Measurements from ENCODE around the gene KCNMA1. TPM values are rescaled to one million over a fixed set of nuclear protein-coding genes. Genes with fewer than 3 reads are reported as not detected.

Gene KCNMA1
- total RNA-seq, 1 donor from 2014 or later = 30.1 TPM

DNA sequence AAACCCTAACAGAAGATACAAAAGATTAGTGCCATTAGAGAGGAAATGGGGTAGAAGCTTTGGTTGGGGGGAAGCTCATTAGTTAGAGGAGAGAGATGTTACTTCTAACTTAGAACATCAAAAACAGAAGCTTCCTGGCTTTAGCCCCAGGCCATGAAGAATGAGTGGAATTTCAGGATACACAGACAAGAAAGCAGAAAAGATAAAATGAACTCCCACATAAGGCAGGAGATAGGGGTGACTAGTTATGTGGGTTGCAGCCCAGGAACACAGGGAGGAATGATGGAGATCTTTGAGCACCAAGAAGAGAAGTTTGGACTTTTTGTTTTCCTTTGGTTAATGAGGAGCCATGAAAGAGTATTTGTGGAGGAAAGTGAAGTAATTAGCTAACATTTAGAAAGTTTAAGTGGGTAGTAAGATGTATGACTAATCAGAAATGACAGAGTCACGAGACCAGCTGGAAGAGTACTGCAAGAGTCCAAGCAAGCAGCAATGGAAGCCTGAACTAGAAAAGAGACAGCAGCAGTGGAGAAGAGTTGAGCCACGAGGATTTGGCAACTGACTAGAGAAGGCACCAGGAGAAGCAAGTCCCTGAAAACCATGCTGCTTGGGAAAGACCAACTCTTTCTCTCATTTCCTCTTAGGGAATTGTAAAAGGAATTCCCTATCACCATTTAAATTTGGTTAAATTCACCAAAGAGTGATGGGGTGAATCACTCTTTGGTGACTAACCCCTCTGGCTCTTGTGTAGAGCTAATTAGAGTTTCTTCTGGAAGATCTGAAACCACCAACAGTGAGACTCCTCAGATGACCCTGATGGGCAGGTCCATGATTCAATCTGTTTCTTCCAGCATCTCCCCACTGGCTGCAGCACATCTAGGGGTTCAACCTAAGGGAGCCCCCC lies 131.9 kb downstream of the KCNMA1 start:
- TF ChIP-seq, protein P1, sequence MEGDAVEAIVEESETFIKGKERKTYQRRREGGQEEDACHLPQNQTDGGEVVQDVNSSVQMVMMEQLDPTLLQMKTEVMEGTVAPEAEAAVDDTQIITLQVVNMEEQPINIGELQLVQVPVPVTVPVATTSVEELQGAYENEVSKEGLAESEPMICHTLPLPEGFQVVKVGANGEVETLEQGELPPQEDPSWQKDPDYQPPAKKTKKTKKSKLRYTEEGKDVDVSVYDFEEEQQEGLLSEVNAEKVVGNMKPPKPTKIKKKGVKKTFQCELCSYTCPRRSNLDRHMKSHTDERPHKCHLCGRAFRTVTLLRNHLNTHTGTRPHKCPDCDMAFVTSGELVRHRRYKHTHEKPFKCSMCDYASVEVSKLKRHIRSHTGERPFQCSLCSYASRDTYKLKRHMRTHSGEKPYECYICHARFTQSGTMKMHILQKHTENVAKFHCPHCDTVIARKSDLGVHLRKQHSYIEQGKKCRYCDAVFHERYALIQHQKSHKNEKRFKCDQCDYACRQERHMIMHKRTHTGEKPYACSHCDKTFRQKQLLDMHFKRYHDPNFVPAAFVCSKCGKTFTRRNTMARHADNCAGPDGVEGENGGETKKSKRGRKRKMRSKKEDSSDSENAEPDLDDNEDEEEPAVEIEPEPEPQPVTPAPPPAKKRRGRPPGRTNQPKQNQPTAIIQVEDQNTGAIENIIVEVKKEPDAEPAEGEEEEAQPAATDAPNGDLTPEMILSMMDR (conservative IDR thresholded peaks at IDR 0.05) = no peak
- no peak for DNase-seq (ENCODE audit: extremely low spot score, unreplicated experiment)
- Mint-ChIP-seq H3K27me3 (peaks cover 8% of the 10 kb centered on the region), H3K4me3 (peak overlapping the region; percentile 22), H3K36me3 (no peaks in the 10 kb centered on the region), H3K4me1 (ENCODE audit: unreplicated experiment) (peaks cover 29% of the 10 kb centered on the region), H3K27ac (no peak overlapping the region), H3K9me3 (no peaks in the 10 kb centered on the region)

DNA sequence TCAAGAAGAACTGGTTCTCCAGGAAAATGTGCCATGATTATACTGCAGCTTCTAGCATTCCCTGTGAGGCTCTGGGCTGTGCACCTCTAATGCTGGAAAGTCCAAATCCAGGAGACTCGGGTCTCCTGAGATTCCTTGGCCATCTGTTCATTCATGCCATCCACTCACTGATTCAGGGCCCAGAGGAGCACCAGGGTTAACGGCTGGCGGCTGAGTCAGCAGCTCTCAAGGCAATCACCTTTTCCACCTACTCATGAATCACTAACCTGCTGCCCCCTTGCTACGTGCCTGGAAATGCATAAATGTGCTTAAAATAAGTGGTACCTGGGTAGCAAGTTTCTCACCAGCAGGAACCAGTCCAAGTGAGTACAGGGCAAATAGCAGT lies 132.7 kb downstream of the KCNMA1 start:
- H3K4me3 Mint-ChIP-seq = no peak overlapping the region
- H3K36me3 Mint-ChIP-seq = no peaks in the 10 kb centered on the region
- no peak for DNase-seq (ENCODE audit: extremely low spot score, unreplicated experiment)
- H3K27ac Mint-ChIP-seq = no peak overlapping the region
- peaks cover 8% of the 10 kb centered on the region for H3K27me3 Mint-ChIP-seq
- TF ChIP-seq, protein P1 (conservative IDR thresholded peaks at IDR 0.05) = no peak
- no peaks in the 10 kb centered on the region for H3K9me3 Mint-ChIP-seq
- peaks cover 27% of the 10 kb centered on the region for H3K4me1 Mint-ChIP-seq (ENCODE audit: unreplicated experiment)

DNA sequence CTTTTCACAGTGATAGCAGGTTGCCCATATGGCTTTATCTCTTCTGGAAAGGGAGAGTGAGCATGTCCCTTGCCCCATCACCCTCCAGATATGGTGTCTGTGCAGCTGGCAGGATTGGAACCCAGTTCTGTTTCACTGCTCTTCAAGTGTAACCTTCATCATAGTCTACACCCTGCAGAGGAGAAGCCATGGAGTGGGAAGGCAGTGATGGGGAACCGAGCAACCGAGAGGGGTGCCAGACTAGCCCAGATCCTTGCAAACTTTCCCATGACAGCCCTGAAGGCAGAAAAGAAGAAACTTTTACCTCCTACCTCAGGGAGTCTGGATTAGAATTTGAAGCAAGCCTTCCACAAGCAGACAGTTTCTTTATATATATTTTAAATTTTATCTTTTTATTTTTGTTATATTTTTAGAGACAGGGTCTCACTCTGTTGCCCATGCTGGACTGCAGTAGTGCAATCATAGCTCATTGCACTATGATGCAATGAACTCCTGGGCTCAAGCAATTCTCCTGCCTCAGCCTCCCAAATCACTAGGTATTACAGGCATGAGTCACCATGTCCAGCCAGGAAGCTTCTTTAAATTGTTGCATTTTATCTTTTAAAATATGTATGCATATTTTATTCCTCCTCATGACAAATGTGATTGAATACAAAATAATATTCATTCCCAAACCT lies 133.3 kb downstream of the KCNMA1 start:
- Mint-ChIP-seq H3K36me3 (no peaks in the 10 kb centered on the region), H3K4me1 (ENCODE audit: unreplicated experiment) (peaks cover 27% of the 10 kb centered on the region), H3K27ac (no peak overlapping the region), H3K27me3 (peaks cover 8% of the 10 kb centered on the region), H3K9me3 (no peaks in the 10 kb centered on the region), H3K4me3 (no peak overlapping the region)
- DNase-seq (ENCODE audit: extremely low spot score, unreplicated experiment) = no peak
- TF ChIP-seq, protein P1 (conservative IDR thresholded peaks at IDR 0.05) = no peak

DNA sequence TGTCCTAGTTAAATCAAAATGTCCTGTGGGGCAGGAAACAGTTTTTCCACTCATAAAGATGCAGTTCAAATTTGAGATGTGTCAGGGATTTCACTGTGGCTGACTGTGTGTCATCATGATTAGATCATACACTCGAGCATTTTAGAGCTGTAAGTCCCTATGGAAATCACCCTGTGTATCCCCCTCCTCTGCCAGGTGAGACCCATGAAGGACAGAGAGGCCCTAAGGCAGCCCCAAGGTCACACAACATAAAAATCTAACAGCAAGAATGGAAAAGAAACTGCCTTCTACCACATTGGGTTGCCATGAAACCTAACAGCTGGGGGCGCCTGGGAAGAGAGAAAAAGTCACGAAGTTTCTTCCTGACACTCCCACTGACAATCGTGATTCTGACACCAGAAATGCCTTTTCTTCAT lies 135.8 kb downstream of the KCNMA1 start:
- H3K27me3 Mint-ChIP-seq = peaks cover 8% of the 10 kb centered on the region
- no peak overlapping the region for H3K4me3 Mint-ChIP-seq
- no peak for DNase-seq (ENCODE audit: extremely low spot score, unreplicated experiment)
- H3K27ac Mint-ChIP-seq = peak overlapping the region; percentile 6
- H3K4me1 Mint-ChIP-seq (ENCODE audit: unreplicated experiment) = peaks cover 30% of the 10 kb centered on the region
- H3K9me3 Mint-ChIP-seq = no peaks in the 10 kb centered on the region
- TF ChIP-seq, protein P1 (conservative IDR thresholded peaks at IDR 0.05) = no peak
- H3K36me3 Mint-ChIP-seq = no peaks in the 10 kb centered on the region

DNA sequence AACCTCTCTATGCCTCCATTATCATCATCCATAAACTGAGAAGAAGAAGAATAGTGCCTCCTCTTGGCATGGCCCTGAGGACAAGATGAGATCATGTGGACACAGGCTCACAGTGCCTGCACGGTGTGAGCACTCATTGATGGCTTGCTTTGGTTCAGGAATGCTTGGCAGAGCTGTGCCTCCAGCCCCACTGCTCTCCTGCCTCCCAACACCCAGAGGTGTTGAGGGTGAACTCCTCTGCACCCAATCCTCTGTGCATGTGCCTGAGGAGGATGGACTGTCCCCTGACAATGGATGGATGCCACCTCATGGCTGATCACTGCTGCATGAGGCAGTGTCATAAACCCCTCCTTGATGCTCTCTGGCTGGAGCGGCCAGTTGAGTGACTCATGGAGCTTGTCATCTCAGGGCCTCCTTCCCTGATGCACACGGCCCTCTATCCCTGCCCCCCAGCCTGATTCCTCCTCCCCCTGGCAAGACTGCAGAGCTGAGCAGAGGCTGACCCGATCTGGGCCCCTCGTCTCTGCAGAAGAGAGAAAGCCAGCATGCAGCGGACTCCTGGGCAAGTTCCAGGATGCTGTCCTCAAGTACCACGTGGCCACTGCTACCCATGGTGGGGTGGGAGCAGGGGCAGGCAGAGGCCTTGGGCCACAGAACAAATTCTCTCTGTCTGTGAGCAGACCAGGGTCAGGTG lies 136.3 kb downstream of the KCNMA1 start:
- no peak overlapping the region for H3K27ac Mint-ChIP-seq
- H3K27me3 Mint-ChIP-seq = peaks cover 6% of the 10 kb centered on the region
- no peak for DNase-seq (ENCODE audit: extremely low spot score, unreplicated experiment)
- no peaks in the 10 kb centered on the region for H3K9me3 Mint-ChIP-seq
- H3K4me1 Mint-ChIP-seq (ENCODE audit: unreplicated experiment) = peaks cover 29% of the 10 kb centered on the region
- no peak overlapping the region for H3K4me3 Mint-ChIP-seq
- H3K36me3 Mint-ChIP-seq = no peaks in the 10 kb centered on the region
- TF ChIP-seq, protein P1 (conservative IDR thresholded peaks at IDR 0.05) = no peak
